ENCODE measurements around the gene RAI1.

The RAI1 gene

GRCh38 chr17:17820046-17820445, 138.8 kb downstream of the RAI1 start:
- no peak for DNase-seq

- no peak for DNase-seq
Observed at GRCh38 chr17:17820463-17821158, 139.4 kb downstream of the RAI1 start.

- DNase-seq: no peak
Observed at GRCh38 chr17:17822189-17822588, 140.9 kb downstream of the RAI1 start.

- no peak for DNase-seq
Observed at GRCh38 chr17:17822616-17823015, 141.4 kb downstream of the RAI1 start.

- peak; percentile 56 for DNase-seq
Observed at GRCh38 chr17:17823433-17824118, 142.3 kb downstream of the RAI1 start.

GRCh38 chr17:17824119-17824782, 143.0 kb downstream of the RAI1 start:
- no peak for DNase-seq

GRCh38 chr17:17824783-17825614, 143.7 kb downstream of the RAI1 start:
- DNase-seq: no peak

- no peak for DNase-seq
Observed at GRCh38 chr17:17826342-17826713, 145.1 kb downstream of the RAI1 start.

GRCh38 chr17:17826942-17827785, 145.9 kb downstream of the RAI1 start:
- no peak for DNase-seq

GRCh38 chr17:17827826-17828621, 146.8 kb downstream of the RAI1 start:
- DNase-seq: no peak

- DNase-seq: no peak
Observed at GRCh38 chr17:17830269-17830567, 149.0 kb downstream of the RAI1 start.

- no peak for DNase-seq
Observed at GRCh38 chr17:17830740-17831207, 149.5 kb downstream of the RAI1 start.

- DNase-seq: no peak
Observed at GRCh38 chr17:17831208-17832031, 150.2 kb downstream of the RAI1 start.

- DNase-seq: no peak
Observed at GRCh38 chr17:17832032-17832363, 150.7 kb downstream of the RAI1 start.

GRCh38 chr17:17833658-17834357, 152.6 kb downstream of the RAI1 start:
- no peak for DNase-seq

GRCh38 chr17:17834974-17835373, 153.7 kb downstream of the RAI1 start:
- no peak for DNase-seq

GRCh38 chr17:17835415-17836249, 154.4 kb downstream of the RAI1 start:
- DNase-seq: no peak

GRCh38 chr17:17836250-17836817, 155.1 kb downstream of the RAI1 start:
- peak; percentile 94 for DNase-seq
